CD14-positive monocyte (primary cell): ENCODE results near the gene CACNB2. TPM values are rescaled to one million over a fixed set of nuclear protein-coding genes. Genes with fewer than 3 reads are reported as not detected.

Experiments used
- DNase-seq, 3 donors: peaks; one replicate each; pipeline ENCODE4 v3.0.0-alpha.2; 2011 to 2022
- H2AFZ ChIP-seq: 2 replicates; pipeline ENCODE4 v1.6.0; 2012; ENCODE audit warnings: mild to moderate bottlenecking, low read depth, low read length, inconsistent platforms; ENCODE audit not compliant: insufficient read depth, poor library complexity, severe bottlenecking
- H3K27ac ChIP-seq, 2 donors: 1 replicate in 1 of 2; 2 replicates in 1 of 2; pipeline ENCODE4 v1.5.1; 2012 to 2013; ENCODE audit warnings: low read length in 2 of 2, control low read depth in 1 of 2, inconsistent platforms in 1 of 2, low read depth in 1 of 2, mild to moderate bottlenecking in 1 of 2
- H3K27me3 ChIP-seq, 2 donors: one replicate each; pipeline versions ENCODE4 v1.6.0 to v1.6.1; 2011 to 2013; ENCODE audit warnings: low read length in 2 of 2; ENCODE audit not compliant: control insufficient read depth in 2 of 2, insufficient read depth in 2 of 2
- H3K36me3 ChIP-seq, 2 donors: replicated peaks in 1 of 2; 1 replicate in 1 of 2; 2 replicates in 1 of 2; pipeline versions ENCODE4 v1.5.1 to v1.6.1; 2012 to 2013; ENCODE audit warnings: low read length in 2 of 2, control low read depth in 1 of 2, inconsistent platforms in 1 of 2, mild to moderate bottlenecking in 1 of 2; ENCODE audit not compliant: insufficient read depth in 2 of 2, control insufficient read depth in 1 of 2
- H3K4me1 ChIP-seq, 2 donors: 1 replicate in 1 of 2; 2 replicates in 1 of 2; pipeline versions ENCODE4 v1.5.1 to v1.6.1; 2012 to 2013; ENCODE audit warnings: low read length in 2 of 2, control low read depth in 1 of 2, inconsistent platforms in 1 of 2, mild to moderate bottlenecking in 1 of 2, moderate library complexity in 1 of 2; ENCODE audit not compliant: insufficient read depth in 2 of 2, control insufficient read depth in 1 of 2
- H3K4me2 ChIP-seq: replicated peaks from 2 replicates; pipeline ENCODE3; 2012; ENCODE audit warnings: low read length, moderate library complexity, mild to moderate bottlenecking; ENCODE audit not compliant: poor library complexity, severe bottlenecking; ENCODE audit errors: extremely low read depth
- H3K4me3 ChIP-seq, 3 experiments: fragments of 200-600 bp in 1 of 3; sonication (generic) in 1 of 3; replicated peaks in 1 of 3; 1 replicate in 2 of 3; 2 replicates in 1 of 3; pipeline ENCODE4 v1.5.1; 2011 to 2013; ENCODE audit warnings: low read length in 3 of 3, mild to moderate bottlenecking in 3 of 3, control low read depth in 2 of 3, low read depth in 2 of 3, inconsistent platforms in 1 of 3, moderate library complexity in 1 of 3
- H3K79me2 ChIP-seq: 2 replicates; pipeline ENCODE4 v1.6.0; 2012; ENCODE audit warnings: mild to moderate bottlenecking, control low read depth, inconsistent platforms, low read length, moderate library complexity; ENCODE audit not compliant: insufficient read depth
- H3K9ac ChIP-seq: 2 replicates; pipeline ENCODE4 v1.6.0; 2017; ENCODE audit warnings: low read length, mild to moderate bottlenecking; ENCODE audit not compliant: insufficient read depth, poor library complexity, severe bottlenecking
- H3K9me3 ChIP-seq, 2 donors: replicated peaks in 1 of 2; 1 replicate in 1 of 2; 2 replicates in 1 of 2; pipeline versions ENCODE4 v1.5.1 to v1.6.1; 2012 to 2013; ENCODE audit warnings: low read length in 2 of 2, control low read depth in 1 of 2; ENCODE audit not compliant: control insufficient read depth in 1 of 2, insufficient read depth in 1 of 2
- H4K20me1 ChIP-seq: 2 replicates; pipeline ENCODE4 v1.6.0; 2012; ENCODE audit warnings: mild to moderate bottlenecking, low read length, control low read depth, moderate library complexity; ENCODE audit not compliant: insufficient read depth
- H3K27ac Mint-ChIP-seq, 7 donors: one replicate each; pipeline ENCODE4 v1.8.0; 2020; ENCODE audit warnings: mild to moderate bottlenecking in 7 of 7, mixed read lengths in 7 of 7, moderate library complexity in 6 of 7, inconsistent platforms in 2 of 7
- H3K27me3 Mint-ChIP-seq, 3 donors: one replicate each; pipeline ENCODE4 v1.8.0; 2021 to 2022; ENCODE audit warnings: low read depth in 3 of 3, mild to moderate bottlenecking in 3 of 3, mixed read lengths in 3 of 3, moderate library complexity in 3 of 3, inconsistent platforms in 1 of 3
- H3K36me3 Mint-ChIP-seq, 2 donors: one replicate each; pipeline ENCODE4 v1.8.0; 2020; ENCODE audit warnings: mixed read lengths in 2 of 2, inconsistent platforms in 1 of 2, mild to moderate bottlenecking in 1 of 2
- H3K4me1 Mint-ChIP-seq: one replicate; pipeline ENCODE4 v1.8.0; 2020; ENCODE audit warnings: mild to moderate bottlenecking, mixed read lengths
- H3K4me3 Mint-ChIP-seq, 2 donors: one replicate each; pipeline ENCODE4 v1.8.0; 2020; ENCODE audit warnings: mild to moderate bottlenecking in 2 of 2, mixed read lengths in 2 of 2, moderate library complexity in 1 of 2
- H3K9me3 Mint-ChIP-seq, 7 donors: one replicate each; pipeline ENCODE4 v1.8.0; 2020 to 2022; ENCODE audit warnings: mixed read lengths in 7 of 7, mild to moderate bottlenecking in 6 of 7, moderate library complexity in 6 of 7, inconsistent platforms in 2 of 7
- WGBS: methylation state at CpG from one replicate; pipeline ENCODE4 v1.1.5; 2013; ENCODE audit warnings: missing lambda C conversion rate; ENCODE audit not compliant: insufficient coverage; 5-methylcytosine and 5-hydroxymethylcytosine counted together
- intact Hi-C, 2 donors: fragments of 100-400 bp; cut with micrococcal nuclease; formaldehyde crosslinking; loops; one replicate each; pipeline versions ENCODE4 v1.15.0 to v1.15.1; 2023
- polyA plus RNA-seq, 3 donors: library from polyadenylated mRNA; depleted of rRNA in 1 of 3; unstranded in 2 of 3; stranded (reverse) in 1 of 3; fragments of 300-500 nt in 2 of 3; fragments of >200 nt in 1 of 3; fragmentation: Illumina TruSeq in 2 of 3; gene quantifications; 1 replicate in 2 of 3; 2 replicates in 1 of 3; pipeline ENCODE4 v1.2.3, GENCODE V29; 2012 to 2021
- TF ChIP-seq, protein P1 (sequence below): fragments of 200-600 bp; IDR thresholded peaks from one replicate; pipeline ENCODE4 v1.8.0; 2022; ENCODE audit warnings: antibody characterized with exemption, mild to moderate bottlenecking

The CACNB2 gene
- polyA plus RNA-seq, 3 donors = 0.05 TPM; not detected in 2

DNA sequence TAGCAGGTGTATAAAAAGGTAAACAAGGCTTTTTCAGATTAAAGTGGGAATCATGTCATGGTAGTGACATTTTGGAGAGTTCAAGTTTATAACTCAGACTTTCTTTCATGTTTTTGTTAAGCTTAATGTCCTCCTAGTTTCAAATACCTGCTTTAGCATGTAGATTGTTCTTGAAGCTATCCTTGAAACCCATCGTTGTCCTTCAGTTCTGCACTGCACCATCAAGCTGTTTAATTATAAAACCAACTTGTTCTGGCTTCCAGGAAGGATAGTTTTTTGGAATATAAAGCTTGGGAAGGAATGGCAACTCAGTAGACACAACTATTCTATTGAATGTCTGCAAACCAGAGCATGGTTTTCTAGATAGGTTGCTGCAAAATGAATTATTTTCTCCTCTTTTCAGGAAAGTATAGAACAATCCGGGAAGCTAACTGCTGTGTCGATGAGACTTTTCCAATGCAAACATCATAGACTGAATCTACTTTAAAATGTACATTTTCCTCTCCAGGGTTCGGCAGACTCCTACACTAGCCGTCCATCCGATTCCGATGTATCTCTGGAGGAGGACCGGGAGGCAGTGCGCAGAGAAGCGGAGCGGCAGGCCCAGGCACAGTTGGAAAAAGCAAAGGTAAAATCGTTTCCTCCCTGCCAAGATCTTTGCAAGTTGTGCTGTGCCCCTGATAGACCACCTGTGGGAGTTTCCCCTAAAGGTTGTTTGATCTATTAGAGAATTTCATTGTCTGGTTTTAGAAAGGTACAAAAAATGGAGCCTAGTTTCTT lies 261.4 kb downstream of the CACNB2 start:
- 97% methylated on average over 11 of the region's 12 CpGs for WGBS
- H3K4me1 ChIP-seq = no peaks in the 10 kb centered on the region
- Mint-ChIP-seq H3K4me1 (peaks cover 10% of the 10 kb centered on the region), H3K27me3 (peaks cover 13 to 26% (median 17%) of the 10 kb centered on the region in 3 donors), H3K27ac (no peak overlapping the region), H3K36me3 (no peaks in the 10 kb centered on the region), H3K9me3 (no peaks in the 10 kb centered on the region), H3K4me3 (peak overlapping the region in 1 of 2 donors; percentile 9)
- H3K4me2 ChIP-seq = no peak overlapping the region
- H3K36me3 ChIP-seq = no peaks in the 10 kb centered on the region
- H4K20me1 ChIP-seq = no peaks in the 10 kb centered on the region
- no peaks in the 10 kb centered on the region for H3K79me2 ChIP-seq
- peaks cover 16 to 24% of the 10 kb centered on the region in 2 donors for H3K27me3 ChIP-seq
- H3K9me3 ChIP-seq = no peaks in the 10 kb centered on the region
- no peak overlapping the region for H3K9ac ChIP-seq
- H3K27ac ChIP-seq = no peak overlapping the region
- TF ChIP-seq, protein P1, sequence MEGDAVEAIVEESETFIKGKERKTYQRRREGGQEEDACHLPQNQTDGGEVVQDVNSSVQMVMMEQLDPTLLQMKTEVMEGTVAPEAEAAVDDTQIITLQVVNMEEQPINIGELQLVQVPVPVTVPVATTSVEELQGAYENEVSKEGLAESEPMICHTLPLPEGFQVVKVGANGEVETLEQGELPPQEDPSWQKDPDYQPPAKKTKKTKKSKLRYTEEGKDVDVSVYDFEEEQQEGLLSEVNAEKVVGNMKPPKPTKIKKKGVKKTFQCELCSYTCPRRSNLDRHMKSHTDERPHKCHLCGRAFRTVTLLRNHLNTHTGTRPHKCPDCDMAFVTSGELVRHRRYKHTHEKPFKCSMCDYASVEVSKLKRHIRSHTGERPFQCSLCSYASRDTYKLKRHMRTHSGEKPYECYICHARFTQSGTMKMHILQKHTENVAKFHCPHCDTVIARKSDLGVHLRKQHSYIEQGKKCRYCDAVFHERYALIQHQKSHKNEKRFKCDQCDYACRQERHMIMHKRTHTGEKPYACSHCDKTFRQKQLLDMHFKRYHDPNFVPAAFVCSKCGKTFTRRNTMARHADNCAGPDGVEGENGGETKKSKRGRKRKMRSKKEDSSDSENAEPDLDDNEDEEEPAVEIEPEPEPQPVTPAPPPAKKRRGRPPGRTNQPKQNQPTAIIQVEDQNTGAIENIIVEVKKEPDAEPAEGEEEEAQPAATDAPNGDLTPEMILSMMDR = no peak
- no peak for DNase-seq
- H2AFZ ChIP-seq = no peak overlapping the region
- intact Hi-C loops = no loop called here
- H3K4me3 ChIP-seq = no peak overlapping the region

DNA sequence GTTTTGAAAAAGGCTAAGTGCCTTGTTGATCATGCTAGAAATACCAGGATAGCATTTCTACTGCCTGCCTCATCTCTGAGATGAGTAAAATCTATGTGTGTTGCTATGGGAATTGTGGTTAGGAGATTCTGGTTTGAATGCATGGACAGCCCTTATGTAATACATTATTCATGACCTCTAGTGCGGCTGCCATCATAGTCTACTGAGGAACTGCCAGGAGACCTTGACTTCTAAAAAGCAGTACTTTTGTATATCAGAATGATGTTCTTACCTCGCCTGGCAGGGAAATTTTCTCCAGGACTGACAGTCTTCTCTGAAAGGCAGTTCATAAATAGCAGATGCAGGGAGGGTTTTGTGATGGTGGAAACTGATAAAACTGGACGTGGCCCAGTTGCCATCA lies 262.6 kb downstream of the CACNB2 start:
- peaks cover 10% of the 10 kb centered on the region for H3K4me1 Mint-ChIP-seq
- intact Hi-C loops = no loop called here
- 82% methylated on average over 2 of the region's 3 CpGs for WGBS
- no peak overlapping the region for H2AFZ ChIP-seq
- H3K9me3 Mint-ChIP-seq = no peaks in the 10 kb centered on the region
- H3K79me2 ChIP-seq = no peaks in the 10 kb centered on the region
- no peak overlapping the region for H3K4me3 Mint-ChIP-seq
- no peak overlapping the region for H3K4me2 ChIP-seq
- H3K9me3 ChIP-seq = no peaks in the 10 kb centered on the region
- no peak overlapping the region for H3K4me3 ChIP-seq
- no peak overlapping the region for H3K9ac ChIP-seq
- H3K27ac ChIP-seq = no peak overlapping the region
- peaks cover 13 to 25% (median 21%) of the 10 kb centered on the region in 3 donors for H3K27me3 Mint-ChIP-seq
- no peaks in the 10 kb centered on the region for H4K20me1 ChIP-seq
- H3K27ac Mint-ChIP-seq = no peak overlapping the region
- peaks cover 16 to 24% of the 10 kb centered on the region in 2 donors for H3K27me3 ChIP-seq
- H3K36me3 ChIP-seq = no peaks in the 10 kb centered on the region
- TF ChIP-seq, protein P1 = no peak
- DNase-seq = no peak
- H3K36me3 Mint-ChIP-seq = no peaks in the 10 kb centered on the region
- no peaks in the 10 kb centered on the region for H3K4me1 ChIP-seq
